Measurements from ENCODE around the gene BAK1. TPM values are rescaled to one million over a fixed set of nuclear protein-coding genes. Genes with fewer than 3 reads are reported as not detected.

Gene BAK1
- total RNA-seq, 1 donor from 2014 or later: 19.2 TPM

DNA sequence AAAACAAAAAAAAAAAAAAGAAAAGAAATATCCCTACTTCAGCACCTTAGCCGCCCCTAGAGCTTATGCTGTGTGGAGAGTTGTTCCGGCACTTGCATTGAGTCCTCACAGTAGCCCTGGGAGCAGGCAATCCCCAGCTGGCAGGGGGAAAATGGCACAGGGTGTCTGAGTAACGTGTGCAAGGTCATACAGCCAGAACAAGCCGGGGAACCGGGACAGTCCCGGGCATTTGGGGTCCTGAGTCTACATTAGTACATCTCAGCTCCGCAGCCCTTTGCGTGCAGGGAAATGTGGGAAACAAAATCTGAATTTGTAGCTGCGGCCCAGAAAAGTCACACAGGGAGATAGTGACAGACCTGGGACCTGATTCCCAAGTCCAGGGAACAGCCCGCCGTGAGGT, 3.4 kb downstream of the BAK1 start:
- DNase-seq (ENCODE audit: extremely low spot score in 2 of 2): no peak
- TF ChIP-seq POLR2A (IDR thresholded peaks at IDR 0.05) (no peak), POLR2AphosphoS5 (IDR thresholded peaks at IDR 0.05; ENCODE audit: insufficient read depth in 1 of 2, low read depth in 1 of 2) (no peak)
- TF ChIP-seq, protein P1, sequence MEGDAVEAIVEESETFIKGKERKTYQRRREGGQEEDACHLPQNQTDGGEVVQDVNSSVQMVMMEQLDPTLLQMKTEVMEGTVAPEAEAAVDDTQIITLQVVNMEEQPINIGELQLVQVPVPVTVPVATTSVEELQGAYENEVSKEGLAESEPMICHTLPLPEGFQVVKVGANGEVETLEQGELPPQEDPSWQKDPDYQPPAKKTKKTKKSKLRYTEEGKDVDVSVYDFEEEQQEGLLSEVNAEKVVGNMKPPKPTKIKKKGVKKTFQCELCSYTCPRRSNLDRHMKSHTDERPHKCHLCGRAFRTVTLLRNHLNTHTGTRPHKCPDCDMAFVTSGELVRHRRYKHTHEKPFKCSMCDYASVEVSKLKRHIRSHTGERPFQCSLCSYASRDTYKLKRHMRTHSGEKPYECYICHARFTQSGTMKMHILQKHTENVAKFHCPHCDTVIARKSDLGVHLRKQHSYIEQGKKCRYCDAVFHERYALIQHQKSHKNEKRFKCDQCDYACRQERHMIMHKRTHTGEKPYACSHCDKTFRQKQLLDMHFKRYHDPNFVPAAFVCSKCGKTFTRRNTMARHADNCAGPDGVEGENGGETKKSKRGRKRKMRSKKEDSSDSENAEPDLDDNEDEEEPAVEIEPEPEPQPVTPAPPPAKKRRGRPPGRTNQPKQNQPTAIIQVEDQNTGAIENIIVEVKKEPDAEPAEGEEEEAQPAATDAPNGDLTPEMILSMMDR (IDR thresholded peaks at IDR 0.05): no peak
- H3K4me1 ChIP-seq: peaks cover 43% of the 10 kb centered on the region
- peak overlapping the region; percentile 68 for H3K27ac ChIP-seq
- H3K36me3 ChIP-seq: peaks cover 0 to 24% of the 10 kb centered on the region in 2 donors
- no peaks in the 10 kb centered on the region for H3K27me3 ChIP-seq
- intact Hi-C loops (cut with DNase I): loop anchor here (5.0 kb wide), 1 partner anchor 299 kb away; the partner anchor contains the start of gene B3GALT4
- no peaks in the 10 kb centered on the region for H3K9me3 ChIP-seq
- H3K4me3 ChIP-seq: no peak overlapping the region

GRCh38 chr6:33575211-33575610, 4.9 kb downstream of the BAK1 start:
- no peaks in the 10 kb centered on the region for H3K27me3 ChIP-seq
- no peak overlapping the region for H3K27ac ChIP-seq
- TF ChIP-seq, protein P1 (IDR thresholded peaks at IDR 0.05): no peak
- no peak overlapping the region for H3K4me3 ChIP-seq
- peaks cover 0 to 24% of the 10 kb centered on the region in 2 donors for H3K36me3 ChIP-seq
- no peak for DNase-seq (ENCODE audit: extremely low spot score in 2 of 2)
- intact Hi-C loops (cut with DNase I): loop anchor here (5.0 kb wide), 1 partner anchor 298 kb away; the partner anchor contains the start of gene B3GALT4
- peaks cover 40% of the 10 kb centered on the region for H3K4me1 ChIP-seq
- H3K9me3 ChIP-seq: no peaks in the 10 kb centered on the region

DNA sequence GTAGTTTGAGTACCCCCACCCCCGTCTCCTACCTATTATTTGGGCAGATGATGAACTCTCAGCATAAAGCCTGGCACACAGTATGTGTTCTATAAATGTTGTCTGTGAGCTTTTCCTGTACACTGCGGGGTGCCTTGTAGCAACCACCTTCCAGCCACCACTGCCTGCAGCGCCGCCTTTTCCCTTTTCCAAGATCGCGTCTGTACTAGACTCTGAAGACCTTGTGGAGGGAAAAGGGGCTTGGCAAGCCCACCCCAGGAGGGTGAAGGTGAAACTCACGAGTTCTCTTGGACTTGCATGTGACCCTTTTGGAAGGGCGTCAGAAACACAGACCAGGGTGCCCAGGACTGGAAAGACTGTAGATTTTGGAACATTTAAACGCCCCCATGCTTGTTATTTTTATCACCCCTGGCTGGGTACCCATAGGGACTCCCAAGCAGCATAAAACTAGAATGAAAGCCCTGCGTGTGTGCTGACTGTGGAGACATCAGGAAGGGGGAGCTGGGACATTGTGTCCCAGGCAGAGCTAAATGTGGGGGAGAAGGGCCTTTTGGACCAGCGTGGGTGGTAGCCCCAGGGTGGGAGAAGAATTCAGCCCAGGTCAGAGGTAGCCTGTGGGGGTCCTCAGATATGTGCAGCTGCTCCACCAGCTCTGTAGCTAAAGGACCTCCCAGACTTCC, 8.3 kb downstream of the BAK1 start:
- Histone ChIP-seq H3K4me1 (peaks cover 11% of the 10 kb centered on the region), H3K4me3 (peak overlapping the region; percentile 72 to 80), H3K27ac (peak overlapping the region; percentile 90), H3K27me3 (no peaks in the 10 kb centered on the region), H3K9me3 (no peaks in the 10 kb centered on the region), H3K36me3 (peaks cover 0 to 24% of the 10 kb centered on the region in 2 donors)
- DNase-seq (ENCODE audit: extremely low spot score in 2 of 2): no peak
- TF ChIP-seq POLR2AphosphoS5 (IDR thresholded peaks at IDR 0.05; ENCODE audit: insufficient read depth in 1 of 2, low read depth in 1 of 2) (no peak), POLR2A (IDR thresholded peaks at IDR 0.05) (no peak)
- TF ChIP-seq, protein P1 (IDR thresholded peaks at IDR 0.05): no peak
- intact Hi-C loops (cut with DNase I): no loop called here

DNA sequence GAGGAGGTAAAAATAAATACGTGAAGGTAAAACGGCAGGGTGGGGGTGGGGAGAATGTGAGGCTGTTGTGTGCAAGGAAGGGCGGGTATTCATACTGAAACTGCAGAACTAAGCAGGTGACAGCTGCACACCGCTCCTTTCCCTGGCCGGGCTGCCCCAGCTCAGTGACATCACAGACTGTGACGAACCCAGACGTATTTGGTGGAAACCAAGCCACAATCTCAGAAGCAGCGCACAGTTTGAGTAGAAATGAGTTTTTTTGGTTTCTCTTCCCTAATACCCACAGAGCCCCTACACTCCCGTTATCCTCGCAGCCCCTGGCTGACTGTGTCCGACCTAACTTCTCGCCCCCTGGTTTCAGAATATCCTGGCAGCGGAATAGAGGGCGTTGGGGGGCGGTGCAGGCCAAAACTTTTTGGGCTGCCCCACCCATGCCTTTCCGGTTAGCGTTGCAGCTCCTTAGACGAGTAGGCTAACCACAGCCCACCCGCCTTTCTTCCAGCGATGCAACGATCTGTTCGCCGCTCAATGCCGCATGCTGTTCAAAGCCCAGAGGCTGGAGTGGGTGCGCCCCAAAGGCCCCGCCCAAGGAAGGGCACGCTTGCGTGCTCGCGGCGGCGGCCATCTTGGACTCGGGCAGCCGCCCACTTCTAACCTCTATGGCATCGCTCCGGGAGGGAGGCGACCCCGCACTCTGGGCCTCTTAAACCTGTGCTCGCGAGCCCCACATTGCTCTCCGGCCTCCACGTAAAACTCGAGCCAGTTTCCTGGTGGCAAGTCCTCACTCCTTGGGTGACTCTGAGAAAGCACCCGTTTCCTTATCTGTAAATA, 9.1 kb downstream of the BAK1 start:
- intact Hi-C loops (cut with DNase I): no loop called here
- Histone ChIP-seq H3K4me1 (peaks cover 7% of the 10 kb centered on the region), H3K27me3 (no peaks in the 10 kb centered on the region), H3K4me3 (peak overlapping the region; percentile 72 to 80), H3K27ac (peak overlapping the region; percentile 90), H3K9me3 (no peaks in the 10 kb centered on the region), H3K36me3 (peaks cover 0 to 23% of the 10 kb centered on the region in 2 donors)
- TF ChIP-seq POLR2AphosphoS5 (IDR thresholded peaks at IDR 0.05; ENCODE audit: insufficient read depth in 1 of 2, low read depth in 1 of 2) (peak; percentile 68 to 87), POLR2A (IDR thresholded peaks at IDR 0.05) (no peak)
- DNase-seq (ENCODE audit: extremely low spot score in 2 of 2): no peak

DNA sequence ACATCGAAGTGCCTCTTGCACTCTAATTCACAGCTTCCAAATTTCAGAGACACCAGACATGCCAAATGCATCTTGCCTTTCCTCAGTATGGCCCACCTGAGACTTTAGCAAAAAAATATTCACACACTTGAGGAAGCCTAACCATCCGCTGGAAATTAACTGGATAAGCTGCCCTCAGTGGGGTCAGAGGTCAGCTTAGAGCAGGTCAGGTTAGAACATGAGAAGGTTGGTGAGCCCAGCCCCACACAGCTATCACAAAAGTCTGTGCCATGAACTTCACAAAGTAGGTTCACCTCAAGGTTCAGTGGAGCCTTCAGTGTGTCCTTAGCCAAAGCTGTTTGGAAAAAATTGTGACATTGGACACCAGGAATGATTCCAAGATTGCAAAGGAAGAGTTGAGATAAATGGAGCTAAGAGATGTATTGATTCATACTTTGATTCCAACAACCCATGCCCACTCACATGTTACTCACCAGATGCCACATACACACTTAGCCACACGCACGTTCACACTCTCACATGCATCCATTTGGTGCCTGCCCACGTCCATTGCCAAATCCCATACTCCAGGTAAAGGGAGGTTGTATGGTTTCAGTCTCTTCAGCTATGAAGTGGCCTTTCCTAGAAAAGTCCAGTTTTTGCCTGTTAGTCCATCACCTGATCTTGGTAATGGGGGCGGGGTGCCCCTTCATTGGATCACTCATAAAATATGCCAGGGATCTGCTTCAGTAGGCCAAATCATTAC, 11.1 kb downstream of the BAK1 start:
- intact Hi-C loops (cut with DNase I): no loop called here

More for the DNA sequence above, 11.1 kb downstream of the BAK1 start:
- Histone ChIP-seq H3K27me3 (no peaks in the 10 kb centered on the region), H3K4me3 (no peak overlapping the region), H3K27ac (no peak overlapping the region), H3K36me3 (peaks cover 0 to 2% of the 10 kb centered on the region in 2 donors), H3K4me1 (peaks cover 7% of the 10 kb centered on the region), H3K9me3 (no peaks in the 10 kb centered on the region)
- DNase-seq (ENCODE audit: extremely low spot score in 2 of 2): no peak
- TF ChIP-seq, protein P1 (IDR thresholded peaks at IDR 0.05): no peak
- TF ChIP-seq POLR2A (IDR thresholded peaks at IDR 0.05) (no peak), POLR2AphosphoS5 (IDR thresholded peaks at IDR 0.05; ENCODE audit: insufficient read depth in 1 of 2, low read depth in 1 of 2) (no peak)
